SHP77 (cell line): ENCODE results near the gene FLRT1.

Experiments used
- DNase-seq, 2 experiments: peaks; one replicate each; lab custom pipeline; 2025; lab: John Stamatoyannopoulos, UW

FLRT1 gene

DNA sequence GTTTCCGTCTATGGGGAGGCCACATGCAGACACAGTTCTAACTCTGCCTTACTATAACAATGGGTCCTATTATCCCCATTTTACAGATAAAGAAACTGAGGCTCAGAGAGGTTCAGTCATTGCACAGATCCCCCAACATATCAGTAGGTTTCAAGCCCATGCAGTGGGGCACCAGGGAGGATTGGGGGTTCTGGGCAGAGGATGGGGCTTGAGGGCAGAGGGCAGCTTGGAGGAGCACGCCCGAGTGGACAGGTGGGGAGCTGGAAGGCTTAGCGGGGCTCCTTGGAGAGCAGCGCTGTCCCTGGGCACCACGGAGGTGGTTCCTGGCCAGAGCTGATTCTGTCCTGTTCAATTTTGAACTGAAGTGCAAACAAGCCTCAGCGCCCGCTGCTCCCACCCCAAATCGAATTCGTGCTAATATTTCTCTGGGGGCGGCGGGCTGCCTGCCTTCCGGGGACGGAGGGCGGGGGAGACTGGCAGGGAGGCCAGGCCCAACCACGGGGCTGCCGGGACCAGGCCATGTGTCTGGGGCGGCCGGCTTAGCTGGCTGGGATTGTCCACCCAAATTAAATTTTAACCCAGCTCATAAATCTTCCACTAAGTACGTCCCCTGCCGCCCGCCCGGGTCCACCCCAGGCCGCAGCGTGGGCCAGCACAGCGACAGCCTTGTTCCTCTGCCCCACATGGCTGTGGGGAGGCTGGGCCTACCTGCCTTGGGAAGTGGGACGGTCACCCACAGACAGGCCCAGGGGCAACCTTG is 49.4 kb downstream of the FLRT1 start:
- DNase-seq = no peak
